ENCODE results near the gene HEY2.

GRCh38 chr6:125750692-125751333 lies 1.4 kb downstream of the HEY2 start:
- TF ChIP-seq ZC3H10 (CRISPR knock-in tag; IDR thresholded peaks at IDR 0.05) (no peak), PATZ1 (CRISPR knock-in tag; IDR thresholded peaks at IDR 0.05; ENCODE audit: borderline replicate concordance) (no peak), GLIS3 (CRISPR knock-in tag; IDR thresholded peaks at IDR 0.05) (no peak), BACH2 (CRISPR knock-in tag; IDR thresholded peaks at IDR 0.05; ENCODE audit: borderline replicate concordance) (no peak)
